SKM-1 (cell line): ENCODE data around the gene GARNL3.

Experiments
- DNase-seq: peaks from one replicate; lab custom pipeline; 2025; ENCODE audit not compliant: unreplicated experiment; lab: John Stamatoyannopoulos, UW

GARNL3 gene

GRCh38 chr9:127397646-127398274 is 133.2 kb downstream of the GARNL3 start:
- DNase-seq: no peak

GRCh38 chr9:127398275-127398647 is 133.7 kb downstream of the GARNL3 start:
- no peak for DNase-seq

GRCh38 chr9:127398715-127399400 is 134.3 kb downstream of the GARNL3 start:
- DNase-seq: no peak

GRCh38 chr9:127399736-127400269 is 135.2 kb downstream of the GARNL3 start:
- no peak for DNase-seq

GRCh38 chr9:127402401-127403090 is 138.0 kb downstream of the GARNL3 start:
- no peak for DNase-seq

GRCh38 chr9:127403507-127404192 is 139.1 kb downstream of the GARNL3 start:
- DNase-seq: no peak

- no peak for DNase-seq
Observed at GRCh38 chr9:127404631-127405030, 140.1 kb downstream of the GARNL3 start.

- DNase-seq: no peak
Observed at GRCh38 chr9:127405344-127406125, 141.0 kb downstream of the GARNL3 start.

- no peak for DNase-seq
Observed at GRCh38 chr9:127406799-127407491, 142.4 kb downstream of the GARNL3 start.

GRCh38 chr9:127407492-127407843 is 142.9 kb downstream of the GARNL3 start:
- DNase-seq: no peak

GRCh38 chr9:127411122-127411521 is 146.5 kb downstream of the GARNL3 start:
- no peak for DNase-seq

GRCh38 chr9:127415141-127415540 is 150.6 kb downstream of the GARNL3 start:
- no peak for DNase-seq

GRCh38 chr9:127415657-127416056 is 151.1 kb downstream of the GARNL3 start:
- no peak for DNase-seq

GRCh38 chr9:127417131-127418036 is 152.8 kb downstream of the GARNL3 start:
- no peak for DNase-seq

GRCh38 chr9:127418037-127418471 is 153.5 kb downstream of the GARNL3 start:
- DNase-seq: peak; percentile 29

- no peak for DNase-seq
Observed at GRCh38 chr9:127419348-127419747, 154.8 kb downstream of the GARNL3 start.

- DNase-seq: no peak
Observed at GRCh38 chr9:127421057-127421456, 156.5 kb downstream of the GARNL3 start.

GRCh38 chr9:127422133-127422782 is 157.7 kb downstream of the GARNL3 start:
- no peak for DNase-seq

GRCh38 chr9:127422787-127423186 is 158.2 kb downstream of the GARNL3 start:
- no peak for DNase-seq
